Measurements from ENCODE around the gene CLEC1B. TPM values are rescaled to one million over a fixed set of nuclear protein-coding genes. Genes with fewer than 3 reads are reported as not detected.

CLEC1B gene
- total and polyA plus RNA-seq, 2 experiments from 2014 or later, result 0.20 to 2.4 TPM

GRCh38 chr12:10025236-10025635 is 26.3 kb upstream of the CLEC1B start:
- no peak overlapping the region for H3K4me3 ChIP-seq
- TF ChIP-seq EZH2phosphoT487 (IDR thresholded peaks at IDR 0.05; ENCODE audit: low read depth, severe bottlenecking, unreplicated experiment), result no peak
- no peak for TF ChIP-seq EZH2 (IDR thresholded peaks at IDR 0.05; ENCODE audit: borderline replicate concordance)
- DNase-seq (ENCODE audit: low spot score), result no peak
- no peaks in the 10 kb centered on the region for H3K4me1 ChIP-seq (ENCODE audit: insufficient read depth)
- H4K20me1 ChIP-seq (ENCODE audit: insufficient read depth, poor library complexity, severe bottlenecking), result no peaks in the 10 kb centered on the region
- H3K4me2 ChIP-seq, result no peak overlapping the region
- no peak overlapping the region for H2AFZ ChIP-seq
- 60% methylated on average over 3 of the region's 3 CpGs for WGBS (ENCODE audit: low lambda C conversion rate, missing lambda C conversion rate)
- no peaks in the 10 kb centered on the region for H3K36me3 ChIP-seq (replicated peaks; ENCODE audit: insufficient read depth, low read depth)
- H3K9me3 ChIP-seq (ENCODE audit: low read depth), result no peaks in the 10 kb centered on the region
- H3K27me3 ChIP-seq, result no peaks in the 10 kb centered on the region
- H3K79me2 ChIP-seq, result no peaks in the 10 kb centered on the region
- no peaks in the 10 kb centered on the region for H3K9me2 ChIP-seq (replicated peaks; ENCODE audit: insufficient read depth)
- no peak overlapping the region for H3K27ac ChIP-seq

- 77% methylated on average over 3 of the region's 3 CpGs for WGBS (ENCODE audit: low lambda C conversion rate, missing lambda C conversion rate)
- no peaks in the 10 kb centered on the region for H3K9me3 ChIP-seq (ENCODE audit: low read depth)
- TF ChIP-seq EZH2phosphoT487 (IDR thresholded peaks at IDR 0.05; ENCODE audit: low read depth, severe bottlenecking, unreplicated experiment) (no peak), EZH2 (IDR thresholded peaks at IDR 0.05; ENCODE audit: borderline replicate concordance) (no peak), CTCF (IDR thresholded peaks at IDR 0.05; ENCODE audit: poor library complexity) (no peak)
Observed at GRCh38 chr12:10021342-10021741, 22.4 kb upstream of the CLEC1B start.

GRCh38 chr12:10018386-10018785 is 19.5 kb upstream of the CLEC1B start:
- Histone ChIP-seq H3K36me3 (replicated peaks; ENCODE audit: insufficient read depth, low read depth) (no peaks in the 10 kb centered on the region), H2AFZ (no peak overlapping the region), H3K9me2 (replicated peaks; ENCODE audit: insufficient read depth) (no peaks in the 10 kb centered on the region), H3K4me1 (ENCODE audit: insufficient read depth) (no peaks in the 10 kb centered on the region), H3K9me3 (ENCODE audit: low read depth) (no peaks in the 10 kb centered on the region), H3K27ac (no peak overlapping the region), H3K27me3 (no peaks in the 10 kb centered on the region), H3K4me2 (no peak overlapping the region), H3K4me3 (no peak overlapping the region), H4K20me1 (ENCODE audit: insufficient read depth, poor library complexity, severe bottlenecking) (no peaks in the 10 kb centered on the region), H3K79me2 (no peaks in the 10 kb centered on the region)
- no peak for DNase-seq (ENCODE audit: low spot score)
- WGBS (ENCODE audit: low lambda C conversion rate, missing lambda C conversion rate), result 57% methylated on average over 5 of the region's 5 CpGs
- TF ChIP-seq EZH2phosphoT487 (IDR thresholded peaks at IDR 0.05; ENCODE audit: low read depth, severe bottlenecking, unreplicated experiment) (no peak), CTCF (IDR thresholded peaks at IDR 0.05; ENCODE audit: poor library complexity) (no peak), EZH2 (IDR thresholded peaks at IDR 0.05; ENCODE audit: borderline replicate concordance) (no peak)

More at GRCh38 chr12:10021342-10021741, 22.4 kb upstream of the CLEC1B start:
- H3K79me2 ChIP-seq, result no peaks in the 10 kb centered on the region
- no peak for DNase-seq (ENCODE audit: low spot score)
- H3K4me1 ChIP-seq (ENCODE audit: insufficient read depth), result no peaks in the 10 kb centered on the region
- H3K9me2 ChIP-seq (replicated peaks; ENCODE audit: insufficient read depth), result no peaks in the 10 kb centered on the region
- H3K4me2 ChIP-seq, result no peak overlapping the region
- H3K36me3 ChIP-seq (replicated peaks; ENCODE audit: insufficient read depth, low read depth), result no peaks in the 10 kb centered on the region
- no peaks in the 10 kb centered on the region for H3K27me3 ChIP-seq
- H3K4me3 ChIP-seq, result no peak overlapping the region
- H2AFZ ChIP-seq, result no peak overlapping the region
- H4K20me1 ChIP-seq (ENCODE audit: insufficient read depth, poor library complexity, severe bottlenecking), result no peaks in the 10 kb centered on the region
- no peak overlapping the region for H3K27ac ChIP-seq

GRCh38 chr12:10016881-10017280 is 18.0 kb upstream of the CLEC1B start:
- Histone ChIP-seq H3K4me3 (no peak overlapping the region), H3K4me1 (ENCODE audit: insufficient read depth) (no peaks in the 10 kb centered on the region), H3K9me3 (ENCODE audit: low read depth) (no peaks in the 10 kb centered on the region), H3K27ac (no peak overlapping the region), H2AFZ (no peak overlapping the region), H3K9me2 (replicated peaks; ENCODE audit: insufficient read depth) (no peaks in the 10 kb centered on the region), H3K36me3 (replicated peaks; ENCODE audit: insufficient read depth, low read depth) (no peaks in the 10 kb centered on the region), H3K27me3 (no peaks in the 10 kb centered on the region), H3K79me2 (no peaks in the 10 kb centered on the region), H3K4me2 (no peak overlapping the region), H4K20me1 (ENCODE audit: insufficient read depth, poor library complexity, severe bottlenecking) (no peaks in the 10 kb centered on the region)
- DNase-seq (ENCODE audit: low spot score), result no peak
- no peak for TF ChIP-seq EZH2 (IDR thresholded peaks at IDR 0.05; ENCODE audit: borderline replicate concordance)
- TF ChIP-seq EZH2phosphoT487 (IDR thresholded peaks at IDR 0.05; ENCODE audit: low read depth, severe bottlenecking, unreplicated experiment), result no peak
- no peak for TF ChIP-seq CTCF (IDR thresholded peaks at IDR 0.05; ENCODE audit: poor library complexity)
- WGBS (ENCODE audit: low lambda C conversion rate, missing lambda C conversion rate), result 32% methylated on average over 1 of the region's 1 CpG
